Measurements from ENCODE around the gene UGT2B17. TPM values are rescaled to one million over a fixed set of nuclear protein-coding genes. Genes with fewer than 3 reads are reported as not detected.

Gene UGT2B17
- total RNA-seq, 1 experiment from 2014 or later: not detected

DNA sequence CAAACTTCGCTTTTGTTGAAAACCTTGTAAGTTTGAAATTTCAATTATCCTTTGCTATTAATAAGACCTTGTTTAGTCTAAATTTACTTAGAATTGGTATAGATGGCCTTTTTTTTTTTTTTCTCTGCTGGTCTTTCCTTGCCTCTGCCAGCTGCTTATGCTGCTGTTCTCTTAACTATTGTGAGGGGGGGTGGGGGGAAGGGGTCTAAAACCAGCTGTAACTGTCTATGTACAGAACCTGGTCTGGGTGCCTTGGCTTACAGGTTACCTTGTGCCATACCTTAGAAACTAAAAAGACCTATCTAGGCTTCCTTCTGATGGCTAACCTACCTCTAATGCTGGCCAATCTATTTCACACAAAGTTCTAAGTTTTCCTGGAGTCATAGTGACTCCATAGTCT is 1.0 kb downstream of the UGT2B17 start:
- no peaks in the 10 kb centered on the region for H3K27me3 ChIP-seq (ENCODE audit: control insufficient read depth, insufficient read depth, low read length)
- ATAC-seq (no peak), DNase-seq (ENCODE audit: low read depth, low spot score) (no peak)
- H3K9me3 ChIP-seq (ENCODE audit: control insufficient read depth, insufficient read depth, low read depth, low read length): no peaks in the 10 kb centered on the region
- ChIA-PET CTCF (interaction anchor here (0.6 kb wide), 1 partner anchor 290 kb away, joined by 4 read pairs; no protein-coding TSS in a partner anchor), POLR2A (no interaction called here)
- no peaks in the 10 kb centered on the region for H3K36me3 ChIP-seq (ENCODE audit: control insufficient read depth, insufficient read depth, low read length)
- H3K4me3 ChIP-seq (ENCODE audit: low read depth in 2 of 2, low read length in 2 of 2): no peak overlapping the region
- intact Hi-C loops (cut with micrococcal nuclease; ENCODE audit: unreplicated experiment) (no loop called here), in situ Hi-C loops (cut with HindIII; ENCODE audit: low pct_unique_long_range_greater_than_20kb, low sequenced_read_pairs) (no loop called here)
- no peak overlapping the region for H3K27ac ChIP-seq (ENCODE audit: low read length)
- no peaks in the 10 kb centered on the region for H3K4me1 ChIP-seq (ENCODE audit: control insufficient read depth, insufficient read depth, low read length)
- BruUV-seq (replicated peaks): no TSS peak
- TF ChIP-seq POLR2AphosphoS5 (IDR thresholded peaks at IDR 0.05; ENCODE audit: low read depth, low read length): no peak
- no peak for TF ChIP-seq SIN3A (IDR thresholded peaks at IDR 0.05; ENCODE audit: borderline replicate concordance, insufficient read depth, low read depth, low read length)
- TF ChIP-seq TCF7L2 (IDR thresholded peaks at IDR 0.05; ENCODE audit: low read depth, low read length): no peak
- TF ChIP-seq, protein P1, sequence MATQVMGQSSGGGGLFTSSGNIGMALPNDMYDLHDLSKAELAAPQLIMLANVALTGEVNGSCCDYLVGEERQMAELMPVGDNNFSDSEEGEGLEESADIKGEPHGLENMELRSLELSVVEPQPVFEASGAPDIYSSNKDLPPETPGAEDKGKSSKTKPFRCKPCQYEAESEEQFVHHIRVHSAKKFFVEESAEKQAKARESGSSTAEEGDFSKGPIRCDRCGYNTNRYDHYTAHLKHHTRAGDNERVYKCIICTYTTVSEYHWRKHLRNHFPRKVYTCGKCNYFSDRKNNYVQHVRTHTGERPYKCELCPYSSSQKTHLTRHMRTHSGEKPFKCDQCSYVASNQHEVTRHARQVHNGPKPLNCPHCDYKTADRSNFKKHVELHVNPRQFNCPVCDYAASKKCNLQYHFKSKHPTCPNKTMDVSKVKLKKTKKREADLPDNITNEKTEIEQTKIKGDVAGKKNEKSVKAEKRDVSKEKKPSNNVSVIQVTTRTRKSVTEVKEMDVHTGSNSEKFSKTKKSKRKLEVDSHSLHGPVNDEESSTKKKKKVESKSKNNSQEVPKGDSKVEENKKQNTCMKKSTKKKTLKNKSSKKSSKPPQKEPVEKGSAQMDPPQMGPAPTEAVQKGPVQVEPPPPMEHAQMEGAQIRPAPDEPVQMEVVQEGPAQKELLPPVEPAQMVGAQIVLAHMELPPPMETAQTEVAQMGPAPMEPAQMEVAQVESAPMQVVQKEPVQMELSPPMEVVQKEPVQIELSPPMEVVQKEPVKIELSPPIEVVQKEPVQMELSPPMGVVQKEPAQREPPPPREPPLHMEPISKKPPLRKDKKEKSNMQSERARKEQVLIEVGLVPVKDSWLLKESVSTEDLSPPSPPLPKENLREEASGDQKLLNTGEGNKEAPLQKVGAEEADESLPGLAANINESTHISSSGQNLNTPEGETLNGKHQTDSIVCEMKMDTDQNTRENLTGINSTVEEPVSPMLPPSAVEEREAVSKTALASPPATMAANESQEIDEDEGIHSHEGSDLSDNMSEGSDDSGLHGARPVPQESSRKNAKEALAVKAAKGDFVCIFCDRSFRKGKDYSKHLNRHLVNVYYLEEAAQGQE (IDR thresholded peaks at IDR 0.05; ENCODE audit: insufficient read depth in 1 of 2, low read depth in 2 of 2, low read length in 1 of 2): no peak
- TF ChIP-seq, protein P2, sequence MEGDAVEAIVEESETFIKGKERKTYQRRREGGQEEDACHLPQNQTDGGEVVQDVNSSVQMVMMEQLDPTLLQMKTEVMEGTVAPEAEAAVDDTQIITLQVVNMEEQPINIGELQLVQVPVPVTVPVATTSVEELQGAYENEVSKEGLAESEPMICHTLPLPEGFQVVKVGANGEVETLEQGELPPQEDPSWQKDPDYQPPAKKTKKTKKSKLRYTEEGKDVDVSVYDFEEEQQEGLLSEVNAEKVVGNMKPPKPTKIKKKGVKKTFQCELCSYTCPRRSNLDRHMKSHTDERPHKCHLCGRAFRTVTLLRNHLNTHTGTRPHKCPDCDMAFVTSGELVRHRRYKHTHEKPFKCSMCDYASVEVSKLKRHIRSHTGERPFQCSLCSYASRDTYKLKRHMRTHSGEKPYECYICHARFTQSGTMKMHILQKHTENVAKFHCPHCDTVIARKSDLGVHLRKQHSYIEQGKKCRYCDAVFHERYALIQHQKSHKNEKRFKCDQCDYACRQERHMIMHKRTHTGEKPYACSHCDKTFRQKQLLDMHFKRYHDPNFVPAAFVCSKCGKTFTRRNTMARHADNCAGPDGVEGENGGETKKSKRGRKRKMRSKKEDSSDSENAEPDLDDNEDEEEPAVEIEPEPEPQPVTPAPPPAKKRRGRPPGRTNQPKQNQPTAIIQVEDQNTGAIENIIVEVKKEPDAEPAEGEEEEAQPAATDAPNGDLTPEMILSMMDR (IDR thresholded peaks at IDR 0.05): no peak

DNA sequence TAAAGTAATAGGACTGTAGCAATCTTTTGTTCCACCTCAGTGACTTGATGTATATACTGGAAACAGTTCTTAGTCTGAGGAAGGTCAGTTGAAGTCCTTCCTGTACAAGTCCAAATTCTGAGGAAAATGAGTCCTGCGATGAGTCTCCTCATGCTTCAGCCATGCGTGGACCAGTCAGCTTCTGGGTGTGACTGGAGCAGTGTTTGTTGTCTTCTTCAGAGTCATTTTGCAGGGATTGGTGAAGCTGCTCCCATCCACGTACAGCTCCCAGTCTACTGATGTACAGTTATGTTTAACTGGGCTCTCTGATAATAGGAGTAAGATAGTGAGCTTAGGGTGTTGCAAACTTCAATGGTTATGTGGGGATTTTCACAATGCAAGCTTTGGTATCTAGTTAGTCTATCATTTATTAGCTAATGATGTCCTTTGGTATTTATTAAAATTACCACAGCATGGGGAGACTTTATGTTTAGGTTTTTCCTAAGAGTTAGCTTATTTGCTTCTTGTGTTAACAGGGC is 3.4 kb downstream of the UGT2B17 start:
- no peak for ATAC-seq
- ChIA-PET POLR2A (no interaction called here), CTCF (no interaction called here)
- no peaks in the 10 kb centered on the region for H3K9me3 ChIP-seq (ENCODE audit: control insufficient read depth, insufficient read depth, low read depth, low read length)
- no peak for DNase-seq (ENCODE audit: low read depth, low spot score)
- no peaks in the 10 kb centered on the region for H3K36me3 ChIP-seq (ENCODE audit: control insufficient read depth, insufficient read depth, low read length)
- TF ChIP-seq, protein P2 (IDR thresholded peaks at IDR 0.05): no peak
- TF ChIP-seq TCF7L2 (IDR thresholded peaks at IDR 0.05; ENCODE audit: low read depth, low read length) (no peak), SIN3A (IDR thresholded peaks at IDR 0.05; ENCODE audit: borderline replicate concordance, insufficient read depth, low read depth, low read length) (no peak), POLR2AphosphoS5 (IDR thresholded peaks at IDR 0.05; ENCODE audit: low read depth, low read length) (no peak)
- TF ChIP-seq, protein P1 (IDR thresholded peaks at IDR 0.05; ENCODE audit: insufficient read depth in 1 of 2, low read depth in 2 of 2, low read length in 1 of 2): no peak
- H3K4me3 ChIP-seq (ENCODE audit: low read depth in 2 of 2, low read length in 2 of 2): no peak overlapping the region
- no peak overlapping the region for H3K27ac ChIP-seq (ENCODE audit: low read length)
- no peaks in the 10 kb centered on the region for H3K27me3 ChIP-seq (ENCODE audit: control insufficient read depth, insufficient read depth, low read length)
- H3K4me1 ChIP-seq (ENCODE audit: control insufficient read depth, insufficient read depth, low read length): no peaks in the 10 kb centered on the region
- intact Hi-C loops (cut with micrococcal nuclease; ENCODE audit: unreplicated experiment): no loop called here
- in situ Hi-C loops (cut with HindIII; ENCODE audit: low pct_unique_long_range_greater_than_20kb, low sequenced_read_pairs): no loop called here
- no TSS peak for BruUV-seq (replicated peaks)

Data from Panc1 (cell line).